Renal cortex interstitium (tissue), 11 donors: ENCODE results near the gene STON2. TPM values are rescaled to one million over a fixed set of nuclear protein-coding genes. Genes with fewer than 3 reads are reported as not detected.
A peak's percentile ranks its signal among the peaks of the same experiment; 100 is the strongest.

Experiments used
- DNase-seq, 11 donors: peaks; one replicate each; pipeline ENCODE4 v3.0.0-alpha.2; 2013; ENCODE audit warnings: low read depth in 9 of 11, low spot score in 4 of 11; ENCODE audit errors: extremely low read depth in 1 of 11
- polyA plus RNA-seq, 3 donors: library from polyadenylated mRNA; unstranded; fragments of 120-200 nt; gene quantifications; one replicate each; pipeline ENCODE4 v1.2.1, GENCODE V29; 2013; ENCODE audit not compliant: insufficient read length in 3 of 3

The STON2 gene
- polyA plus RNA-seq, 3 donors, result 44.0 to 52.0 (median 50.5) TPM

GRCh38 chr14:81220580-81220829 lies 179.6 kb downstream of the STON2 start:
- no peak for DNase-seq

GRCh38 chr14:81219759-81220579 lies 180.2 kb downstream of the STON2 start:
- peak in 7 of 11 donors; percentile 24 to 63 (median 38) for DNase-seq

GRCh38 chr14:81219210-81219758 lies 180.8 kb downstream of the STON2 start:
- peak; percentile 86 to 96 (median 93) for DNase-seq

GRCh38 chr14:81211844-81212243 lies 188.3 kb downstream of the STON2 start:
- no peak for DNase-seq

Other genes with a start within 250 kb of the STON2 start
- gene GTF2A1, start 179.4 kb downstream of the STON2 start, polyA plus RNA-seq, result 10 to 100 TPM; 34.4 to 40.2 (median 38.8) TPM
- 10 to 100 TPM; 70.1 to 79.5 (median 75.5) TPM for gene SEL1L, start 133.5 kb upstream of the STON2 start, polyA plus RNA-seq